ENCODE measurements around the gene OVCH2. TPM values are rescaled to one million over a fixed set of nuclear protein-coding genes. Genes with fewer than 3 reads are reported as not detected.

Gene OVCH2
- total and polyA plus RNA-seq, 10 of the 15 experiments (the other 5 are each of a cell fraction or from before 2014, with no cell fraction given), result not detected

DNA sequence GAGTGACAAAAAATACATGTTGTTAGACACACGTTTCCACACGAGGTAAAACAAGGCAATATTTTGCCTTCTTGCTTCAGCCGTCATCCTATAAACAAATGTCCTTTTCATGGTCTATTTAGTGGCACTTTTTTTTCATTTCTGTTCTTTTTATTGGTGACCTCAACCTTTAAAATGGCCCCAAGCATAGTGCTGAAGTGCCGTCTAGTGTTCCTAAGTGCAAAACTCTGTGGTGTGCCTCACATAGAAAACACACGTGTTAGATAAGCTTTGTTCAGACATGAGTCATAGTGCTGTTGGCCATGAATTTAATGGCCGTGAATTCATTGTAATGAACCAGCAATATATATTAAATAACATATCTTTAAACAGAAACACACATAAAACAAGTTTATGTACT lies 15.6 kb downstream of the OVCH2 start:
- ChIA-PET CTCF (interaction anchor here (0.6 to 5.4 kb wide), 16 partner anchors 9 to 593 kb away, joined by 3 to 30 read pairs (median 5); partner anchors contain the start of genes EIF3F and PPFIBP2), RAD21 (ENCODE audit: unreplicated experiment) (interaction anchor here (1.0 to 1.2 kb wide), 2 partner anchors 408 to 592 kb away, joined by 3 to 5 read pairs; no protein-coding TSS in a partner anchor), SMC1A (ENCODE audit: uncharacterized antibody, unreplicated experiment) (interaction anchor here (0.7 to 3.0 kb wide), 10 partner anchors 14 to 878 kb away, joined by 3 to 12 read pairs (median 3); partner anchors contain the start of genes EIF3F and PPFIBP2), POLR2A (no interaction called here)
- Histone ChIP-seq H3K9me3 (replicated peaks; ENCODE audit: control insufficient read depth, insufficient read depth, low read length) (no peaks in the 10 kb centered on the region), H3K27ac (ENCODE audit: control insufficient read depth, insufficient read depth) (no peak overlapping the region), H3K4me1 (ENCODE audit: control insufficient read depth, insufficient read depth, low read length) (no peaks in the 10 kb centered on the region), H3K9ac (ENCODE audit: control insufficient read depth, insufficient read depth, low read length) (no peak overlapping the region), H3K4me3 (no peak overlapping the region), H3K79me2 (ENCODE audit: control insufficient read depth, insufficient read depth, low read length) (no peaks in the 10 kb centered on the region), H3K4me2 (ENCODE audit: control insufficient read depth, insufficient read depth) (no peak overlapping the region), H4K20me1 (ENCODE audit: control insufficient read depth, insufficient read depth) (no peaks in the 10 kb centered on the region), H2AFZ (ENCODE audit: control insufficient read depth, low read depth, low read length) (no peak overlapping the region), H3K36me3 (ENCODE audit: control insufficient read depth in 2 of 2, insufficient read depth in 2 of 2, low read length in 1 of 2) (no peaks in the 10 kb centered on the region), H3K27me3 (replicated peaks in 1 of 2; ENCODE audit: control insufficient read depth in 2 of 2, insufficient read depth in 2 of 2, low read length in 1 of 2) (peaks cover 0 to 5% of the 10 kb centered on the region in 2 experiments; a peak in 2 of 4 replicates)
- DNase-seq (ENCODE audit: low read depth, low spot score), result no peak
- BruUV-seq (replicated peaks), result no TSS peak
- in situ Hi-C loops (cut with MboI) (loop anchor here (5.0 to 10.0 kb wide), 2 partner anchors 338 to 876 kb away; no protein-coding TSS in a partner anchor), intact Hi-C loops (cut with micrococcal nuclease; ENCODE audit: unreplicated experiment) (loop anchor here (5.0 kb wide), 1 partner anchor 248 kb away; no protein-coding TSS in a partner anchor)
- 12% methylated on average over 6 of the region's 6 CpGs for WGBS (ENCODE audit: insufficient coverage, insufficient replicate concordance, low lambda C conversion rate, missing lambda C conversion rate)
- FAIRE-seq, result no peak
- ATAC-seq, result no peak
- TF ChIP-seq IKZF2 (IDR thresholded peaks at IDR 0.05), result no peak
- TF ChIP-seq SPI1 (IDR thresholded peaks at IDR 0.05; ENCODE audit: borderline replicate concordance, insufficient read depth, low read depth, low read length), result no peak
- TF ChIP-seq, protein P1, sequence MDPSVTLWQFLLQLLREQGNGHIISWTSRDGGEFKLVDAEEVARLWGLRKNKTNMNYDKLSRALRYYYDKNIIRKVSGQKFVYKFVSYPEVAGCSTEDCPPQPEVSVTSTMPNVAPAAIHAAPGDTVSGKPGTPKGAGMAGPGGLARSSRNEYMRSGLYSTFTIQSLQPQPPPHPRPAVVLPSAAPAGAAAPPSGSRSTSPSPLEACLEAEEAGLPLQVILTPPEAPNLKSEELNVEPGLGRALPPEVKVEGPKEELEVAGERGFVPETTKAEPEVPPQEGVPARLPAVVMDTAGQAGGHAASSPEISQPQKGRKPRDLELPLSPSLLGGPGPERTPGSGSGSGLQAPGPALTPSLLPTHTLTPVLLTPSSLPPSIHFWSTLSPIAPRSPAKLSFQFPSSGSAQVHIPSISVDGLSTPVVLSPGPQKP (IDR thresholded peaks at IDR 0.05; ENCODE audit: low read depth, low read length), result no peak
- no peak for TF ChIP-seq CBX3 (IDR thresholded peaks at IDR 0.05; ENCODE audit: borderline replicate concordance, low read depth)
- TF ChIP-seq, protein P2, sequence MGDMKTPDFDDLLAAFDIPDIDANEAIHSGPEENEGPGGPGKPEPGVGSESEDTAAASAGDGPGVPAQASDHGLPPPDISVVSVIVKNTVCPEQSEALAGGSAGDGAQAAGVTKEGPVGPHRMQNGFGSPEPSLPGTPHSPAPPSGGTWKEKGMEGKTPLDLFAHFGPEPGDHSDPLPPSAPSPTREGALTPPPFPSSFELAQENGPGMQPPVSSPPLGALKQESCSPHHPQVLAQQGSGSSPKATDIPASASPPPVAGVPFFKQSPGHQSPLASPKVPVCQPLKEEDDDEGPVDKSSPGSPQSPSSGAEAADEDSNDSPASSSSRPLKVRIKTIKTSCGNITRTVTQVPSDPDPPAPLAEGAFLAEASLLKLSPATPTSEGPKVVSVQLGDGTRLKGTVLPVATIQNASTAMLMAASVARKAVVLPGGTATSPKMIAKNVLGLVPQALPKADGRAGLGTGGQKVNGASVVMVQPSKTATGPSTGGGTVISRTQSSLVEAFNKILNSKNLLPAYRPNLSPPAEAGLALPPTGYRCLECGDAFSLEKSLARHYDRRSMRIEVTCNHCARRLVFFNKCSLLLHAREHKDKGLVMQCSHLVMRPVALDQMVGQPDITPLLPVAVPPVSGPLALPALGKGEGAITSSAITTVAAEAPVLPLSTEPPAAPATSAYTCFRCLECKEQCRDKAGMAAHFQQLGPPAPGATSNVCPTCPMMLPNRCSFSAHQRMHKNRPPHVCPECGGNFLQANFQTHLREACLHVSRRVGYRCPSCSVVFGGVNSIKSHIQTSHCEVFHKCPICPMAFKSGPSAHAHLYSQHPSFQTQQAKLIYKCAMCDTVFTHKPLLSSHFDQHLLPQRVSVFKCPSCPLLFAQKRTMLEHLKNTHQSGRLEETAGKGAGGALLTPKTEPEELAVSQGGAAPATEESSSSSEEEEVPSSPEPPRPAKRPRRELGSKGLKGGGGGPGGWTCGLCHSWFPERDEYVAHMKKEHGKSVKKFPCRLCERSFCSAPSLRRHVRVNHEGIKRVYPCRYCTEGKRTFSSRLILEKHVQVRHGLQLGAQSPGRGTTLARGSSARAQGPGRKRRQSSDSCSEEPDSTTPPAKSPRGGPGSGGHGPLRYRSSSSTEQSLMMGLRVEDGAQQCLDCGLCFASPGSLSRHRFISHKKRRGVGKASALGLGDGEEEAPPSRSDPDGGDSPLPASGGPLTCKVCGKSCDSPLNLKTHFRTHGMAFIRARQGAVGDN (IDR thresholded peaks at IDR 0.05), result no peak
- no peak for TF ChIP-seq CREM (IDR thresholded peaks at IDR 0.05; ENCODE audit: low read depth)
- TF ChIP-seq, protein P3, sequence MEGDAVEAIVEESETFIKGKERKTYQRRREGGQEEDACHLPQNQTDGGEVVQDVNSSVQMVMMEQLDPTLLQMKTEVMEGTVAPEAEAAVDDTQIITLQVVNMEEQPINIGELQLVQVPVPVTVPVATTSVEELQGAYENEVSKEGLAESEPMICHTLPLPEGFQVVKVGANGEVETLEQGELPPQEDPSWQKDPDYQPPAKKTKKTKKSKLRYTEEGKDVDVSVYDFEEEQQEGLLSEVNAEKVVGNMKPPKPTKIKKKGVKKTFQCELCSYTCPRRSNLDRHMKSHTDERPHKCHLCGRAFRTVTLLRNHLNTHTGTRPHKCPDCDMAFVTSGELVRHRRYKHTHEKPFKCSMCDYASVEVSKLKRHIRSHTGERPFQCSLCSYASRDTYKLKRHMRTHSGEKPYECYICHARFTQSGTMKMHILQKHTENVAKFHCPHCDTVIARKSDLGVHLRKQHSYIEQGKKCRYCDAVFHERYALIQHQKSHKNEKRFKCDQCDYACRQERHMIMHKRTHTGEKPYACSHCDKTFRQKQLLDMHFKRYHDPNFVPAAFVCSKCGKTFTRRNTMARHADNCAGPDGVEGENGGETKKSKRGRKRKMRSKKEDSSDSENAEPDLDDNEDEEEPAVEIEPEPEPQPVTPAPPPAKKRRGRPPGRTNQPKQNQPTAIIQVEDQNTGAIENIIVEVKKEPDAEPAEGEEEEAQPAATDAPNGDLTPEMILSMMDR (IDR thresholded peaks at IDR 0.05 in 2 of 3, conservative IDR thresholded peaks at IDR 0.05 in 1 of 3; ENCODE audit: control insufficient read depth in 2 of 3, extremely low read depth in 1 of 3, insufficient read depth in 1 of 3, low read depth in 3 of 3, low read length in 3 of 3), result no peak
- TF ChIP-seq HDAC6 (IDR thresholded peaks at IDR 0.05; ENCODE audit: unreplicated experiment), result no peak
- no peak for TF ChIP-seq SP1 (IDR thresholded peaks at IDR 0.05; ENCODE audit: low read depth, low read length)
- no peak for TF ChIP-seq ETV6 (conservative IDR thresholded peaks at IDR 0.05 in 1 of 2, IDR thresholded peaks at IDR 0.05 in 1 of 2; ENCODE audit: borderline replicate concordance in 1 of 2, low read depth in 1 of 2)
- TF ChIP-seq, protein P4, sequence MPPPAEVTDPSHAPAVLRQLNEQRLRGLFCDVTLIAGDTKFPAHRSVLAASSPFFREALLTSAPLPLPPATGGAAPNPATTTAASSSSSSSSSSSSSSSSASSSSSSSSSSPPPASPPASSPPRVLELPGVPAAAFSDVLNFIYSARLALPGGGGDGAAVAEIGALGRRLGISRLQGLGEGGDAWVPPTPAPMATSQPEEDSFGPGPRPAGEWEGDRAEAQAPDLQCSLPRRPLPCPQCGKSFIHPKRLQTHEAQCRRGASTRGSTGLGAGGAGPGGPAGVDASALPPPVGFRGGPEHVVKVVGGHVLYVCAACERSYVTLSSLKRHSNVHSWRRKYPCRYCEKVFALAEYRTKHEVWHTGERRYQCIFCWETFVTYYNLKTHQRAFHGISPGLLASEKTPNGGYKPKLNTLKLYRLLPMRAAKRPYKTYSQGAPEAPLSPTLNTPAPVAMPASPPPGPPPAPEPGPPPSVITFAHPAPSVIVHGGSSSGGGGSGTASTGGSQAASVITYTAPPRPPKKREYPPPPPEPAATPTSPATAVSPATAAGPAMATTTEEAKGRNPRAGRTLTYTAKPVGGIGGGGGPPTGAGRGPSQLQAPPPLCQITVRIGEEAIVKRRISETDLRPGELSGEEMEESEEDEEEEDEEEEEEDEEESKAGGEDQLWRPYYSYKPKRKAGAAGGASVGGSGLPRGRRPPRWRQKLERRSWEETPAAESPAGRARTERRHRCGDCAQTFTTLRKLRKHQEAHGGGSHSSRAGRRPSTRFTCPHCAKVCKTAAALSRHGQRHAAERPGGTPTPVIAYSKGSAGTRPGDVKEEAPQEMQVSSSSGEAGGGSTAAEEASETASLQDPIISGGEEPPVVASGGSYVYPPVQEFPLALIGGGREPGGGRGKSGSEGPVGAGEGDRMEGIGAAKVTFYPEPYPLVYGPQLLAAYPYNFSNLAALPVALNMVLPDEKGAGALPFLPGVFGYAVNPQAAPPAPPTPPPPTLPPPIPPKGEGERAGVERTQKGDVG (CRISPR knock-in tag; IDR thresholded peaks at IDR 0.05), result no peak
- no peak for TF ChIP-seq KAT2A (conservative IDR thresholded peaks at IDR 0.05; ENCODE audit: control insufficient read depth, low read depth, low read length)
